NCI-H146 (cell line): Measurements from ENCODE around the gene EML3.
"Not testable (repeated sequence)": the region's sequence is repeated elsewhere in the genome, so short reads cannot be mapped to it uniquely, and the experiment has no call there.

ENCODE experiments used
- DNase-seq: peaks from one replicate; lab custom pipeline; 2025; lab: John Stamatoyannopoulos, UW

EML3 gene

DNA sequence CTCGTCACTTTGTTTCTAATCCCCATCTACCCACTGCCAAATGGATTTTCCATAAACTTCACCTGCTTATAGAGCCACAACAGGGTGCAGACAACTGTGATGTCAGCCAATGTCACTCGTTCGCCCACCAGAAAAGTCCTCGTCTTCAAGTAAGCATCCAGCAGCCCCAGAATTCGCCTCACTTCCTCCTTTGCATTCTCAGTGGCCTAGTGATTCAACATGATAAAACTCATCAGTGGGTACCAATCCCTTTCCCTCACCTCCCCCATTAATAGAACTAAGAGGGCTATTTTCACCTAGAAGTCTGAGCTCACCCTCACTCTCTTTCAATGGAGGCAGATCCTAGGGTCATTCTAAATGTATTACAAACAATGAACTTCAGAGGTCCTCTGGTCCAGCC is 41.7 kb downstream of the EML3 start:
- not testable (repeated sequence) for DNase-seq

DNA sequence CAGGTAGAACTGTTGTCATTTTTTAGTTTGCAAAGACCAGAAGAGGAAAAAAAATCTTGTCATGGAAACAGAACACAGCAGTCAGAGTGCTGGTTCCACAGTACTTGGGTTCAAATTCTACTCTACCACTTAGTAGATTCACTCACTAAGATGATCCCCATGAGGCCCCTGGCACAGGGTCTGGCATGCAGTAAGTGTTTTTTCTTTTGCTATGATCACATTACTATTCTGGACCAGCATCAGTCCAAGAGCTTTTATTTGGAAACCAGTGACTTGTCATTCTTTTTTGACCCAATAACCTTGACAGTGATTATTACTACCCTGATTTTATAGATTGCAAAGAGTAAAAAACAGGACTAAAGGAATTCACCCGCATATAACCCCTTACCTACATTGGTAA is 43.0 kb downstream of the EML3 start:
- DNase-seq = no peak

DNA sequence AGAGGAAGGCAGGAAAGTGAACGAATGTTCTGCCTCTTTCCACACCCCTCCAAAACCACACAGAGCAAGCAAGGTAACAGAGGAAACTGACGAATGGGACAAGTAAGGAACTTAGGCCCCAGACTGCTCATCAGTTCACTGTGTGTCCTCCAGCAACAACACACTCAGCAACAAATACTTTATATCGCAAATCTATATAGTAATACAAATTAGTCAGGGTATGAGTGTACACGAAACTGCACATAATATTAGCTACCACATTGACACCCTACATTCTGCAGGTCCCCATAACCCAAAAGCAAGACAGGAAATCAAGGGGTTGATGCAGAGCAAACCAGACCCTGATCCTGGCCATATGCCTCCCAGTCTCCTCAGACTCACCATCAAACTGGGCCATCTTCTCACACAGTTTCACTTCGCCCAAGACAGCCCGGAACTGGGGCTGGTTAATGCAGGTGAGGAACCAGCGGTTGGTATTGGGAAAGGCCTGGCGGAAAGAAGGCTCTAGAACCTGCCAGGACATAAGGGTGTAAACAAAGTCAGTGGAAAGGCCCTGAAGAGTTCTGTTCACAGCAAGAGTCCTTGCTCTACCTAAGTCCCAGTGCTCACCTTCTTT is 45.4 kb downstream of the EML3 start:
- DNase-seq = no peak

DNA sequence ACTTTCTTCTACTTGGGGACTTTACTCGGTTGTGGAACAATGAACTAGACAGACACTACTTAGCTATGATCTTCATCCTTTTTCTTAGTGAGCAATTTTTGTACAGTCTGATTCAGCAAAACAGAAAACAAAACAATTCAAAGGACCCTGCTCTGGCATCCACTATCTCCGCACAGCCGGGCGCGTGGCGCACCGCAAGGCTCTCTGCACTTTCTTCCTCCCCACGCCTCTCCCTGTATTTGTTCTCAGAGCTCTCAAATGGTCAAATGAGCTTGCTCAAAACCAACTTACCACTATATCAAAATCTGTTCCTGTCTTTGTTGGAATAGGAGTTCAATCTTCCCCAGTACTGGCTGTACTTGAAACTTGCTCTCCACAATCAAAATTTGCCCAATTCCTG is 46.3 kb downstream of the EML3 start:
- DNase-seq = no peak

DNA sequence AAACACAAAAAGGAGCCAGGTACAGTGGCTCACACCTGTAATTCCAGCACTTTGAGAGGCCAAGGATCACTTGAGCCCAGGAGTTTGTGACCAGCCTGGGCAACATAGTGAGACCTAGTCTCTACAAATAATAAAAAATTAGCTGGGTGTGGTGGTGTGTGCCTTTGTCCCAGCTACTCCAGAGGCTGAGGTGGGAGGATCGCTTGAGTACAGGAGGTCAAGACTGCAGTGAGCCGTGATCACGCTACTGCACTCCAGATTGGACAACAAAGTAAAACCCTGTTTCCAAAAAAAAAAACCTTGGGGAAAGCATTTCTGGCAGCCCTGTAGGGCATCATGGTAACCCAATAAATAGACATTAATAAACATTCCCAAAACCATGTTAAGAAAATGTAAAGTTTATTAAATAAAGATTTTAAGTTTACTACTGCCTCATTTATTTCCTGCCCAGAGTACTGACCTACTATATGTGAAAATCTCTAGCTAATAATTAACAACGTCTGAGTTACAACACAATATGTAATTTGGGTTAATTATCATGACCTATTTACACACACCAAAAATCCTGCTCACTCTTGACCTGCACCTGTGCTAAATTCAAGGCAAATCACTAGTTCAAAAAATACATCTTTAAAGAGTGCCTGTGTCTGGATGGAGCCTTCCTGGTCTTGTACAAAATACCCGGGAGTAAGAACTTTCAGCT is 47.3 kb downstream of the EML3 start:
- no peak for DNase-seq

DNA sequence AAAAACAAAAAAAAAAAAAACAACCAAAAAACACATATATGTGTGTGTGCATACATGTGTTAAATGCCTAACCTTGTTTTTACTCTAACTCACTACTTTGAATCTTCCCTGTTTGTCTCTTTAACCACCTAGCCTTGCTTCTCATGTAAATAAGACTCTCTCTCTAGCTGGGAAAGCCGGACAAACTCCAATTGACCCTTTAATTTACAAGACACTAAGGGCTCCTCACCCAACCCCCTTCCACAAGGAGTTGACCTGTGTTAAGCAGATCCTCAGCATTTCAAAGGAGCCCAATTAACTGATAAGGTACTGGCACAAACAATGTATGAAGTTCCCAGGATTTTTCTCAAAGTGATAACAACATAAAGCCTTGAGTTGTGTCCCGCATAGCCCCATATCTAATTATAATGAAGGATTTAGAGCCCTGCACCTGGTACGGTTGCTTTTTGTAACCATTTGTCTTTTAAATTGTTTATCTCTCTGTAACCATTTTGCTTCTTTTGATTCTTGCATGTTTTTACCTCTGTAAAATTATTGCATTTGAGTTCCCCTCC is 50.8 kb downstream of the EML3 start:
- not testable (repeated sequence) for DNase-seq

DNA sequence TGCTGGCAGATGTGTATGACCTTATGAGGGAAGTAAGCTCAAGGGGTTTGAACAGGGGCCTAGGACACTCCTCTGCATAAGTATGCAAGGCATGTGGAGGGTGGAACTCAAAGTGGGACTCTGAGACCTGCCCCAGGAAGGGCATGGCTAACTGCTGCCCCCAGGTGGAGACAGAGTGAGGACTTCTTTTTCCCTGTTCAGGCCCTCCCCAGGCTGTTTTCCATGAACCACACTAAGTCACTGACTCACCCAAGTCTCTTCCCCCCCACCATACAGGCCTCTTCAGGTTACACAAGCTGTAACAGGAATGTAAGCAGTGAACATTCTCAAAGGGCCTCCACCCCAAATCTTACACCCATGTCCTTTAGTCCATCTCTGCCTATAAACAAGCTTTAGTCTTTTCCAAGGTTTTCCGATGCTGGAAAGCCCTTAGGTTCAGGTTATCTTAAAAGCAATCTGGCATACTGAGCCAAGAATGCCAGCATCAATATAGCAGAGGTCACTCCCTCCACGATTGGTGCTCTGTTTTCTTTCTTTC is 51.9 kb downstream of the EML3 start:
- peak; percentile 39 for DNase-seq

DNA sequence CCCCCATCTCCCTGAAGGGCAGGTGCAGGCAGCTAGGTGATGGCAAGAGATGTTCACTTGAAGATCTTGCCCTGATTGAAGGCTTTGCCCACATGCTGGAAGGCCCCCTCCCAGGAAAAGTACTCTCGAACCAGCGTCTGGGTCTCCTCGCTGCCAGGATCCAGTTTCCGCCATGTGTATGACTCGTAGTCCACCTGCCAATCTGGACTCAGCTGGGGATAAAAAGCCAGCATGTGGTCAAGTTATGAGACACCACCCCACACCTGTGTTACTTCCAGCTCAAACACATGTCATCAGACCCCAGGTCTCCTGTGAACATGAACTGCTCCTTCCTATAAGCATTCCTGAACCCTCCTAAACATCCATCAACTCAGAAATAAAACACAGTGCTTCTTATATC is 52.9 kb downstream of the EML3 start:
- DNase-seq = not testable (repeated sequence)

DNA sequence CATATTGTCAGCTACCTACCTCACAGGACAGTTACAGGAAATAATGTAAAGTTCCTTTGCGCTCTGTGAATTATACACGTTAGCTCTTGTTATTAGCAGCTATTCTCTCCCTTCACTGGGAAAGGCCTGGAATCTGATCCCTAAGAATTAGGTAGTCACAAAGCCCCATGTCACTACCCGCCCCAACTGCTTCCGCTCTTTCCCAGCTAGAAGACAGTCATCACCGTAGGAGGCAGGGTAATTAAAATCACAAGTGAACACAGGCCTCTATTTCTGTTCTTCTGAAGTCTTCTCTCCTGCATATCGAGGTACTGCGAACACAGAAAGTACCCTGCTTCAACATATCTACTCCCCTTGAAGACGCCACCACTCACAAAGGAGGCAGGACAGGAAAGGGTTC is 53.4 kb downstream of the EML3 start:
- DNase-seq = no peak

DNA sequence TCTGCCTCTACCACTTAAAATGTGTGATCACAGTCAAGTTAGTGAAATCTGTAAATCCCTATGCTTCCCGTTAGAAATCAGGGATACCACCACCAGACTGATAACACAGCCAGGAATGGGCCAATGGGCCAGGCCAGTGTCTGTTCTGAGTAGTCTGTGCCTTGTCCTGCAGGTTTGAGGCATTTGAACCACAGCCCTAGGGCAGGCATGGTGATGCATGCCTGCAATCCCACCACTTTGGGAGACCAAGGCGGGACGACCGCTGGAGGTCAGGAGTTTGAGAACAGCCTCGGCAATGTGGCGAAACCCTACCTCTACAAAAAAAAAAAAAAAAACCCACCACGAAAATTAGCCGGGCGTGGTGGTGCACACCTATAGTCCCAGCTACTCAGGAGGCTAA is 53.9 kb downstream of the EML3 start:
- DNase-seq = no peak

DNA sequence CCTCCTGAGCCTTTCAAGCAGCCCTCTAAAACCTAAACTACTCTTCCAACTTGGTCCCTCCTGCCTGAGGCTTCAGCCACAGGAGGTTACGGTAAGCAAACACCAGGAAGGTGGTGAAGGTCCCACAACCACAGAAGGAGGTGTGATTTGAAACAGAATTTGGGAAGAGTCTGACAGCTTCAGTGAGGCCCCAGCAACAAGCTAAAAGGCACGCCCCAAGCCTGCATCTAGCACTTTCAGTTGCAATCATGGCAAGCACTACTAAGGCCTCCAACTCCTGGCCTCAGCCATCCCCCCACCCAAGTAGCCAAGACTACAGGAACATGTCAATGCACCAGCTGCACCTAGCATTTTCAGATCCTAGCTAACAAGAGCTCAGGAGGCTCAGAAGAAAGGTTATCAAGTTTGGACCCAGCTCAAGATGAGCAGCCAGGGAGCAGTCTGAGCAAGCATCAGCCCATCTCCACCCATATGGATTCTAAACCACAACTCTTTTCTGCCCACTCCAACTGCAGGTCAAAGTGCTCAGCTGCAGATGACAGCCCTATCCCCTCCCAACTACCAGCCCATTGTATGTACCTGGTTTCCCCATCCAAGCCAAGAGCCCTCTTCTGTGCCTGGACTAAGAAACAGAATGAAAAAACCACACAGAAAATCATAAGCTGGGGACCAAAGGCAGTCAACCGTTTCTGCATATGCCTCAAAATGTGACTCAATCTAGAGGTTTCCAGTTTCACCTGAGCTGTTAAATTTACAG is 55.5 kb downstream of the EML3 start:
- DNase-seq = no peak

DNA sequence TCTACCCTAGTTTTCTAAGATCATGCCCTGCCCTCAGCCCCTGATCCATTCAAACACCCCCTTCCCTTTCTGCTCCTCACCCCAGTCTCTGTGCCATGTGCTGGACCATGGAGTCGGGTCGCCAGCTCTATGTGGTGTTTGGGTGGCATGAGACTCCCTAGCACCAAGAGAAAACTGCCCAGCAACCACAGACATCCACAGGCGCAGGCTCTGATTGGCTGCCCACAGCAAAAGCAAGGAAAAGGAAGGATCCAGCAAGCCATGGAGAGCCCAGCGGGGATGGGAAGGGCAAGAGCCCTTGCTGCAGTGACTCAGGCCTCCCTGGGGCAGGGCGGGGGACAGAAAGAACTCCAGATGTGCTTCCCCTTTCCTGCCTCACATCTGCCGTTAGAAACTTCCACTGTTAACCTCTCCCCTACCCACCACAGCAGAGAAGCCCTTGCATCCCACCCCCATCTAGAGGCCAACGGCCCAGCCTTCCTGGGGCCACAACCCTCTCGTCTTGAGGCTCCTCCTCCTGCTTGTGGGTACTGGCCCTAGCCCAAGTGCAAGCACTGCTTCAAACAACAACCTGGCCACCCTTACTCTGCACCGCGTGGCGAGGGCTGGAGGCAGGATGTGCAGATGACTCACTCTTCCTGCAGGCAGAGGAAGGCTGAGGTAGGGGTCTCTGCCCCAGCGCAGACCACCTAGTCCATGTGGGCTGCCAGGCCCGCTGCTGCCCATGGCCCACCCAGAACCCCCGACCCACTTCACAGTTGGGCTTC is 56.3 kb downstream of the EML3 start:
- no peak for DNase-seq

DNA sequence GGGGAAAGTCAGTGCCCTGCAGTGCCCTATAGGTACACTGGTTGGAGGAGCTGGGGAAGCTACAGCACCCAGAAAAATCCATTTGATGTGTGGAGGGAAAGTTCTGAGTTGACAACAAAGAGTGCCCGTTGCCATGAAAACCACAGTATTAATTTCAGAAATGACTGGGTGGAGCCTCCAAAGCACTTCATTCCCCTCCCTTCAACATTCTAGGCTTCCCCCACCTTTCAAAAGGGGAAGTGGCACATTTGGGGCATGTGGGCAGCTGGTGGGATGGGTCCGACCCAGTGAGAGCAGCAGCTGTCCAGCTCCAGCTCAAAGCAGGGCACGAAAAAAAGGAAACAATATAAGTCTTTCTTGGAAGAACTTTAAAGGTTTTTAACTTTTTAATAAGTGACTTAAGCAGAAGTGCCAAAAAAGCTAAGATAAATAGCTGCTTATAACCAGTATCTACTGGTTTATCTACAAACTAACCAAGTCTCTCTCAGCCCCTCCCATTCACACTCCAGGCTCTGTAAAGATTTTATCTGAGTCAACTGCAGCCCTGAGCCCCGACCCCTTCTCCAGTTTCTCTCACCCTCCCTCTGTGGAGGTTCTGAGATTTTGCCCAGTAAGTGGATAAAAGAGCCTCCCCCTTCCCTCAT is 57.0 kb downstream of the EML3 start:
- no peak for DNase-seq

DNA sequence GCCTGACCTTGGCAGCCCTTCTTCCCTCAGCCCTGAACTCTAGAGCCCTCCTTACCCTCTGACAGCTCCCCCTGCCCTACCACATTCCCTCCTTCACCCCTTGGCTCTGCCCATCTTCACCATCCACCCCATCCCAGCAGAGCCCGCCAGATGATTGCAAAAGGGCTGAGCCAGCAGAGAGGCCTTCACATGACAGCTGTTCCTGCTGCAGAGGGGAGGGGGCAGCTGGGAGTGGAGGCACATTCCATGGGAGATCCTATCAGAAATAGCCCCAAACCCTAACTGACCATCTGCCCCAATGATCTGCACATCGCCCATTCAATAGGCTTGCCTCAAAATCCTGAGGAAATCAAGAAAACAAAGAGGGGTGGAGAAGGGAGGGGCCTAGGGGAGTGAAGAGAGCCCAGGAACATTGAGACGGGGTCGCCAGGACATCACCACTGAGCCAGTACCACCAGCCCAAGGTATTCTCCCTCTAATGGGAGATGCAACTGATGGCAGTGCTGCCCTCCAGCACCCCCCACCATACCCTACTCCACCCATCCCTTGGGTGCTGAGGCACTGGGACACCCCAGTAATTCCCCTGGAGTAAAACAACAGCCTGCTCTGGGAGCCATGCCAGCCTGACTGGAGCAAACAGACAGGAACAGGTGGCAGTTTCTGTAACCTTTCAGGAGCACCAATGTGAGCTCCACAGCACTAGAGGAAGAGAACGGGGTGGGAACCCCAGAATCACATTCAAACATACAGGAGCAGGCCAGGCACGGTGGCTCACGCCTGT is 58.0 kb downstream of the EML3 start:
- no peak for DNase-seq

DNA sequence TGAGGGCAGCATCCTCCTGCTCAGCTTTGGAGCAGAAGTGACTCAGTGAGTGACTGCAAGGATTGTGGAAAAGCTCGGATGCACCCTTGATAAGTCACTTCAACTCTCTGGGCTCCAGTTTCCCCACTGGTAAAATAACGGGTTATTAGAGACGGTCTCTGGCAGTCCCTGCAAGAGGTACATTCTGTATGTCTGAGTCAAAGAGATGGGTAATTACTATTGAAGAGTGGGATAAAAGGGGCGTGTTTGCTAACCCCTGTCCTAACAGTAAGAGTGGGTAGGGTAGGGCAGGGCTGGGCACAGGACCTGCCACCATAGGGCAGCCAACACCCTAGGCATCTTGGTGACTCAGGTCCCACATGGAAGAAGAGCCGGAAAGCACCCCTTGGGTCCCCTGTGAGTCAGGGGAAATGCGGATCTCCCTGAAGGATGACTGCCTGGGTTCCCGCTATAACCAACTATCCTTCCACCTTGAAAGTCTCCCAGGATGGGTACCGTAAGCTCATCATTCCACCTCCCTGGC is 58.7 kb downstream of the EML3 start:
- DNase-seq = no peak

DNA sequence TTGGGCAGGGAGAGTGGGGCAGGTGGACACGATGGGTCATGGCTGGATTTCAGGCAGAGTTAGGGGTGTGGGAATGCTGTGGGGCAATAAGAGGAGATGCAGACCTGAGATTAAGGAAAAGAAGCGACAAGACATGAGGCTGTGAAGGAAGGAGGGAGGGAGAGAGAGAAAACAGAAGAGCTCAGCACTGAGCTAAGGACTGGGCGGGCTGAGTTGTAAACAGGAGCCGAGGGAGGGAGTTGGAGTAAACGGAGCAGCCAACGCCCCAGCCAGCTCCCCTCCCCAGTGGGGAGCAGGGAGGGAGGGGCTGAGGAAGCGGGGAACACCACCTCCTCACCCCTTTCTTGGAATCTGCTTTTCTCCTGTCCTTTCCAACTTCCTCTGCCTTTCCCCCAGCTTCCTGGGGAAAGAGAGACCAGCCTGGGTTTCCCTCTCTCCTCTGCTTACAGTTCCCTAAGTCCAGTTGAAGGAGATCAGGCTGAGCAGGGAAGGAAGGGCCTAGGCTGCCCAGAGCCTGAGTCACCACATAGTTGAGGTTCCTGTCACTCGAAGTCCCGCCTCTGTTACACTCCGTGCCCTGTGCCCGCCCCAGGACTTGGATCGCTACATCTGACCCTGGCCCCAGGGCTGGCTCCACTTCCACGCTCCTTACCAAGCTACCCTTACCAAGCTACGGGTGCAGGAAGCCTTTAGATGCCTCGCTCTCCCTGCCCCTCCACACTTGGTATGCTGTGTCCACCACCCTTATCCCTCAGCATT is 59.3 kb downstream of the EML3 start:
- no peak for DNase-seq

DNA sequence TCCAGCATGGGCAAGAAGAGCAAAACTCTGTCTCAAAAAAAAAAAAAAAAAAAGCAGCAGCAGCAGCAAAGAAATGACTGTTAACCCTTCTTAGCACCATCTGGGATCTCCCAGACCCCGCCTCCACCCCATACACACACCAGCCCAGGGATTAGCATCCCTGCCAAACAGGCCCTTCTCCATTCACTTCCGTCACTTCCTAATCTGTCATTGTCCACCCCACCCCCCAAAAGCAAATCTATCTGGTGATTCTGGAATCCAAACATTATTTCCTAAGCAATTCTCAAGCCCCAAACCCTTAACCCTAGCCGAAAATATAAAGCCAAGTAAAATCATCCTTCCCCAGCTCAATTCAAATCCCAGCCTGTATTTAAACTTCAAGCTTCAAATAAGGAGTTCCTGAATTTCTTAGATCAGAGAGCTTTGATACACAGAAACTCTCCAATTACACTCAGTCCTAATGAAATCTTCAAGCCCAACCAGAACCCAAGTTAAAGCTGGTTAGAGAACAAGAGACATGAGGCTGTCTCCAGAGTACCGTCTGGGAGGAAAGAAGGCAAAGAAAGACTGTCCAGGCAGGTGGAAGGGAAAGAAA is 60.0 kb downstream of the EML3 start:
- no peak for DNase-seq
